CD4-positive, alpha-beta T cell treated with Interleukin-1 beta for 1 hour (primary cell): ENCODE measurements around the gene EFNA5.

Experiments used
- DNase-seq, 2 donors: peaks; one replicate each; pipeline ENCODE4 v3.0.0-alpha.2; 2020 to 2022

Gene EFNA5

DNA sequence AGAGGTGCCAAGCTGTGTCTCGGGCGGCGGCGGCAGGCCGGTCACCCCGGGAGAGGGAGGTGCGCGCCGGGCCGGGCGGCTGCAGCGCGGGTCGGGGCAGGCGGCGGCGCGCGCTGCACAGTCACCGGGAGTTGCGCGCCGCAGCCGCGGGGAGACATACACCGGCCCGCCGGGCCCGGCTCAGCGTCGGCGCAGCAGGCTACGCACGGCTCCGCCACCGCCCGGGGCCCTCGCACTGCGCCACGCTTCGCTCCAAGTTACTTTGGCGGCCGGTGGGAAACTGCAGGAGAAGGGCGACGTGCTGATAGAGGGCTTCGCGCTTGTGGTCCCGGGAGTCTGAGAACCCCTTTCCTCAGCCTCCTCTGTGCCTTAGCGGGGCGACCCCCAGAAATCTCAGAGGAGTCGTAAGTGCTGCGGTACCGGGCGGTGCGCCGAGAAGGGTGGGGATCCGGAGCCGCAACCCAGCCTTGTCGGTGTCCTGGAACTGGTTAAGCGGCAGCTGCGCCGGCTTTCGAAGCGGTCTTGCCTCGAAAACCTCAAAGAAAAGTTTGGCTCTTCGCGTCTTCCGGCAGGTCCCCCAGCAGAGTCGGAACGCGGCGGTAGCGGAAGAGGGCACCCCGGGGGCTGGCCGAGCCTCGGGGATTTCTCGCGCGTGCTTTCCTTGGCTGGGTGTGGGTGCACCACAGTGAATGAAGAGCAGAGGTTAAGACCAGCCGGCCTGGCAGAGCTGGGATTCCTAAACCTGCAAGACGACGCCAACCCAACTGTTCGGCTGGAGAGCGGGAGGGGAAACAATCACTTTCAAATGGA lies at the start of gene EFNA5:
Gene EFNA5, minus strand, starts transcription at position 6 of the 810 bp plus-strand sequence.
- DNase-seq, result peak in 1 of 2 donors; percentile 18

DNA sequence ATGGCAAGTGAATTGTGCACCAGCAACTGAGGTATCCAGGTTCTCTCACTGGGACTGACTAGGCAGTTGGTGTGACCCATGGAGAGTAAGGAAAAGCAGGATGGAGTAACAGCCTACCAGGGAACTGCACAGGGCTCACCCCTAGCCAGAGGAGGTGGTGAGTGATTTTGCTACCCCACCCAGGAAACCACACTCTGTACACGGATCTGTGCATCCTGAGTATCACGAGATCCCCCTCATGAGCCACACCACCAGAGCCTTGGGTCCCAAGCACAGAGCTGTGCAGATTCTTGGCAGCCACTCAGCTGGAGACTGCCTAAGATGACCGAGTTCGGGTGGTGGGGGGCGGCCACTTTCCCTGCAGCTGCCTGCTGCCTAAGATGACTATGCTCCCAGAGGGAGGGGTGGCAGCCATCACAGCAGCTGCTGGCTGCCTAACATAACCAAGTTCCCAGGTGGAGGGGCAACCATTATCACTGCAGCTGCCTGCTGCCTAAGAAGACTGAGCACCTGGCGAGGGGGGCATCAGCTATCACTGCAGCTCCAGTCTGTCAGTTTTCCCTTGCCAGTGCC lies 48.4 kb upstream of the EFNA5 start:
- DNase-seq, result no peak

DNA sequence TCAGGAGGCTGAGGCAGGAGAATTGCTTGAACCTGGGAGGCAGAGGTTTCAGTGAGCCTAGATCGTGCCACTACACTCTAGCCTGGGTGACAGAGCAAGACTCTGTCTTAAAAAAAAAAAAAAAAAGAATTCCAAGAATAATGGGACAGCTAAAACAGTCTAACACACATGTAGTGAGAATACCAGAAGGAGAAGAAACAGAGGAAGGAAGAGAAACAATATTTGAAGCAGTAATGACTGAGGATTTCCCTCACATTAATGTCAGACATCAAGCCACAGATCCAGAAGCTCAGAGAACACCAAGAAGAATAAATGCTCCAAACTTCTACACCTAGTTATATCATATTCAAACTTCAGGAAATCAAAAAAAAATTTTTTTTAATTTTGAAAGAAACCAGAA lies 47.1 kb upstream of the EFNA5 start:
- DNase-seq, result no peak

DNA sequence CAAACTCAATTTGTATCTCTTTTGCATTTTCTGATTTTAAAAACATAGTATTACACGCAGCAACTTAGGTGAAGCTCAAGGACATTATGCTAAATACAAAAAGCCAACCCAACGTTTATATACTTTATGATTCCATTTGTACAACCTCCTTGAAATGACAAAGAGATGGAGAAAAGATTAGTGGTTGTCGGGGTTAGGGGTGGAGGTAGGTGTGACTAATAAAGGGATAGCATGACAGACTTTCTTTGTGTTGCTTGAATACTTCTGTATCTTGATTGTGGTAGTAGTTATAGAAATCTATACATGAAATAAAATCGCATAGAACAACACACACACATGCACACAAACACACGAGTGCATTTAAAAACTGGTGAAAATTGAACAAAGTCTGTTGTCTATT lies 42.5 kb upstream of the EFNA5 start:
- DNase-seq, result no peak

GRCh38 chr5:107712359-107712870 lies 41.7 kb upstream of the EFNA5 start:
- DNase-seq, result no peak

- DNase-seq, result no peak
These were observed 34.8 kb upstream of the EFNA5 start for GRCh38 chr5:107705402-107706014.

DNA sequence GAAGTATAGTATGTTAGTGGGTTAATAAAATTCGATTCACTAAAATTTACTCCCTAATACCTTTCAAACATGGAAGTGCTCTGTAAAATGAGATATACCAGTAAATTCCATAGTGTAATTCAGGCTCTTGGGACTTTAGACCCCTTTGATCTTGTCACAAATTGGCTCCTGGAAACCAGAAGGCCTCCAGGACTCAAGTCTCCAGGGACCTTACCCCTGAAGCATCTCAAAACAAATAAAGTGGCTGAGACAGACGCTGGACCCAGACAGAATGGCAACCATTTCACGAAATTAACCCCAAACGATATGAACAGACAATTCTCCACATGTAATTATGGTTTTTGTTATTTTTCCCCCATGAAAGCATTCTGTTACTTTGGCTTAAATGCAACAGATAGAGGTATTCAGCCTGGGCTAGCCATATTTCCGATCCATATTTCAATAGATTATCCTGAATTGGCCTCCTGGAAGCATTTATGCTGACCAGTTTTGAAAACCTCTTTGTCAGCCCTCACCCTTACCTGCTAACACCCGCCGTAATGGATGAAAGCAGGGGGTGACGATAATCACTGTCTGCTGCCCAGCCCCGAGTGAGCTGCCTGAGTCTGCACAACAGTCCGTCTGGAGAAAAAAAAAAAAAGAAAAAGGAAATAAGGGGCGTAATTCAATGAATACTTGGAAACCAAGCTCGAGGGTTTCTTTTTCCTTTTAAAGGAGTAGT lies 34.1 kb upstream of the EFNA5 start:
- DNase-seq, result no peak

DNA sequence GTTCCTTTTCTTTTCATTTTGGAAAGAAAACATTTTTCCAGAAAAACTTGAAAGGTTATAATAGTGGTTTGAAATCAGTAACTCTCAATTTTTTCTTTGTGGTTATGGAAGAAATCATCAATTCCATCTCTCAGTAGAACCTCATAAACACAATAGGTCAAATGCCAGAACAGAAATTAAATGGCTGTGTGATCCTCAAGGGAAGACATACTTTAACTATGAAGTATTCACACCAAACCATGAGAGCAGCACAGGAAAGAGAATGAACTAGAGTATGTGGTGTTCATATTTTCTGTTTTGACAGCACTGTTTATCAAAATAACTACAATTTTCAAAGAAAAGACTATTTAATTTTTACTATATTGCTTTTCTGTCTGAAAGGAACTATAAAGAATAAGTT lies 29.7 kb upstream of the EFNA5 start:
- DNase-seq, result no peak

- DNase-seq, result no peak
These were observed 28.7 kb upstream of the EFNA5 start for GRCh38 chr5:107699425-107699824.

DNA sequence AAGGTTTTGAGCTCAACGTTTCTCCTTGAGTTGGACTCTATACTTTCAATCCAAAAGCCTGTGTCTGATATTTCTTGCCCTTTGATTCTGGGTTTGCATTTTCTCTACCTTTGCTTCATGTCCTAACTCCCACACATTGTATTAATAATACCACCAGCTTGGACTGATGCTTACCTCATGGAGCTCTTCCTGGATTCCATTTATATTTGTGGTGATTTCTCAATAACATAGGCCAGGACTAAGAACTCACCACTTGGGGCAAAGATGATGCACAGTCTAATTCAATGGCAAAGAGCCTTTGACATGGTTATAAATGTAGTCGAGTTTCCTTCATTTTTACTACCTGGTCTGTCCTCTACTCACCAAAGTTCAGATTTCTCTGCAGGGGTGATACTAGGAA lies 27.5 kb upstream of the EFNA5 start:
- DNase-seq, result no peak

- DNase-seq, result no peak
These were observed 25.8 kb upstream of the EFNA5 start for GRCh38 chr5:107696498-107696897.

- no peak for DNase-seq
These were observed 25.3 kb upstream of the EFNA5 start for GRCh38 chr5:107696080-107696479.

- no peak for DNase-seq
These were observed 17.2 kb upstream of the EFNA5 start for GRCh38 chr5:107687937-107688336.

DNA sequence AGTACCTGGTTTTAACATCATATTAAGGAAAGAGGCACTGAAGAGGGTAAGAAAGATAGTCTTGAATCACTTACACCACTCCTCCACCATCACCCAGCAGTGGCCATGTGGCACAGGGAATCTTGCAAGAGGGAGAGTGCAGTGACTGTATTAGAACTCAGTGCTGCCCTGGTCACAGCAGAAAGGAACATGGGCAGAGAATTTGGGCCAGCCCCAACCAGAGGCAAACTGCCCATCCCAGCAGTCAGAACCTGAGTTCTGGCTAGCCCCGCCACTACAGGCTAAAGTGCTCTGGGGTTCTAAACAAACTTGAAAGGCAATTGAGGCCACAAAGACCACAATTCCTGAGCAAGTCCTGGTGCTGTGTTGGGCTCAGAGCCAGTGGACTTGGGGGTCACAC lies 16.7 kb upstream of the EFNA5 start:
- DNase-seq, result no peak

GRCh38 chr5:107682533-107682932 lies 11.8 kb upstream of the EFNA5 start:
- no peak for DNase-seq

DNA sequence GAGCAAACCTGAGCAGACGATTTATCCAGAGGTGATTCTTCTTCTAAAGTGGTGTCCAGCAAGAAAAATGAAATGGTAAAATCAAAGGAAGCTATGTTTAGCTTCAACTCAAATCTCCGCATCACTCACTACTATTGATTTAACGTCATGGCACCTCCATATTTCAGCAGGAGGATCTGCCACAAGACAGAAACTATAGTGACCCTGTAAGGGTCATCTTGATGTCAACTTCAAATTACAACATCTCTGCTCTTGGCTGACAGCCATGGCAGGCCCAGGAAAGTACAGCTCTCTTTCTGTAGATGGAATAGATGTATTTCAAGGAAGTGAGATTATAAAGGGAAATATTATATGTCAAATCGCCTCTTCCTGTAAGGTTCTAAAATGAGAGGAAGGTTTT lies 10.1 kb upstream of the EFNA5 start:
- DNase-seq, result no peak

DNA sequence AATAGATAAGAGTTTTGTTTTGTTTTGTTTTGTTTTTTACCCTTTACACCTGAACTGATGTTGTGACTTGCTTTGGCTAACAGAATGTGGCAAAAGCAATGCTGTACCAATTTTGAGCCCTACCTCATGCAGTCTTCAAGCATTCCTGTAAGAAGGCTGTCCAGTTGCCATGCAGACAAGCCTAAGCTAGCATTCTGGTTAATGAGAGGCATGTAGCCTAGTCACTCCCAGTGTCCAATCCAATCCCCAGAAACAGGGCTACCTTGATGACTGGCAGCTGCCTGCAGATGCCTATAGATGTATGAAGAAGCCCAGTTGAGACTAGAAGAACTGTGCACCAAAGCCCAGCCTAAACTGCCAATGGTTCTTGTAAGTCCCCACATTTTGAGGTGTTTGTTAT lies 9.4 kb upstream of the EFNA5 start:
- no peak for DNase-seq

GRCh38 chr5:107676702-107677101 lies 6.0 kb upstream of the EFNA5 start:
- DNase-seq, result no peak

GRCh38 chr5:107675201-107675600 lies 4.5 kb upstream of the EFNA5 start:
- no peak for DNase-seq

- no peak for DNase-seq
These were observed 3.9 kb upstream of the EFNA5 start for GRCh38 chr5:107674655-107675054.

DNA sequence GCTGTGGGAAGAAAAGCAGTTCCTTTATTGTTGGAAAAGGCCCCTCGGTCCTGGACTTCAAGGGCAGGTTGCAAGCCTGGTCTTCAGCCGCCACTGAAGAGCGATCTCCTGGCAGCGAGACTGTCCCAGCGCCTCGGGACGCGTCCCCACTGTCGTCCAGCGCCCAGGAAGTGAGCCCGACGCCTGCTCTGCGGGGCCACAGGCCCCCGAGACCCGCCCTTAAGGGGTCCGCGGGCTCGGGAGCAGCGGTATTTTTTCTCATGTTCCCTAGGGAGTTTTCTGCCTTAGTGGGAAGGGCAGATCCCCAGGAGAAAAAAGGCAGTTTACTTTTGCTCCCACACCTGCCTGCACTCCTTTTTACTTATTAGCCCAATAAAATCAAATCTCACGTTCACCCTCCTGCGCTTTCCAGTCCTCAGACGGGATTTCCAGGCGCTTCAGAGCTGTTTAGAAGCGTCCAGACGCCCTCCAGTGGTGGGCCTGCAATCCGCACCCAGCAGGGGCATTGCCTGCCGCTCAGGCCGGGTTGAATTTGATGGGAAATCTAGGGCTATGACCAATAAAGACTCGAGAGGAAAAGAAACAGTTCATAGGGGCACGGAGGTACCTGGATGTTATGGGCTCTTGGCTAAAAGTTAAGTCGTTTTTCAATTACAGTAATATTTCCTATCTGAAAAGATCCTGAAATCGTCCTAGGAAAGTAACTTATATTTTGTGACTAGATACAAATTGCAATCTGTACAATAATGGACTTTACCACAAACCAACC lies 2.8 kb upstream of the EFNA5 start:
- DNase-seq, result peak; percentile 62 to 67

GRCh38 chr5:107673039-107673367 lies 2.3 kb upstream of the EFNA5 start:
- DNase-seq, result no peak
